GM21390 (cell line): Measurements from ENCODE around the gene FARP2.
"Not testable (repeated sequence)": the region's sequence is repeated elsewhere in the genome, so short reads cannot be mapped to it uniquely, and the experiment has no call there.

Experiments used
- ATAC-seq: cut with Tn5 transposase; IDR thresholded peaks from one replicate; pipeline ENCODE4 v1.9.1; 2021; ENCODE audit not compliant: unreplicated experiment

Gene FARP2

DNA sequence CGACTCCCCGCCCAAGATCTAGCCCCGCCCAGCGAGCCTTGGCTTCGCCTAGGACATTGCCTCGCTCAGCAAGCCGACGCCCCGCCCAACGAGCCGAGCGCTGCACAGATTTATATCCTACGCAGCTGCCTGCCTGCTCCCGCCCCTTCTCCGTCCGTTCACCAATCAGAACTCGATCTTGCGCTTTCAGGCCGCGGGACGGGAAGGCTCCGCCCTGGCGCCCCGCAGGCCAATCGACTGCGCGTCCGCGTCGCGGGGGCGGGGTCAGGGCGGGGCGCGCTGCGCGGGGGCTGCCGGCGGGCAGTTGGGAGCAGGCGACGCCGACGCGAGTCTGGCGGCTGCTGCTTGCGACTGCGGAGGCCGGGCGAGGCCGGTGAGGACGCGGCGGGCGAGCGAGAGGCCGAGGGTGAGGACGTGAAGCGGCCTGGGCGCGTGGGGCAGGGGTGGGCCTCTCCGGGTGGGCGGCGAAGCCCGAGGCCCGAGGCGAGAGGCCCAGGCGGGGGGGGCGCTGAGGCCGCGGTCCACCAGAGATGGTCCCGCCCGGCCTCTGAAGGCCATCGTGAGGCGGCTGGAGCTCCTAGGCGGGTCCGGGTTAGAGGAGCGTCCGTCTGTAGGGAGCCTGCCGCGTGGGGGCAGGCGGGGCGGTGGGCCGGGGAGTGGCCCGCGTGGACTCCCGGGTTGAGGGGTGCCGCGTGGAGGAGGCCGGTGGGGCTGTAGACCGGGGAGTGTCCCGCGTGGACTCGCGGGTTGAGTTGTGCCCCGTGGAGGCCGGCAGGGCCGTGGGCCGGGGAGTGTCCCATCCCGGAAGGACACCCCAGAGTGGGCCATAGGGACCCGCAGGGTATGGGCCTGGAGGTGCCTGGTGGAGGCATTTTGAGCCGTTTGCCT is at the start of gene FARP2:
FARP2 (plus strand) TSS at position 303 of the 888 bp plus-strand sequence. CDS start 16,823 bp downstream, outside the sequence.
- peak; percentile 73 for ATAC-seq

DNA sequence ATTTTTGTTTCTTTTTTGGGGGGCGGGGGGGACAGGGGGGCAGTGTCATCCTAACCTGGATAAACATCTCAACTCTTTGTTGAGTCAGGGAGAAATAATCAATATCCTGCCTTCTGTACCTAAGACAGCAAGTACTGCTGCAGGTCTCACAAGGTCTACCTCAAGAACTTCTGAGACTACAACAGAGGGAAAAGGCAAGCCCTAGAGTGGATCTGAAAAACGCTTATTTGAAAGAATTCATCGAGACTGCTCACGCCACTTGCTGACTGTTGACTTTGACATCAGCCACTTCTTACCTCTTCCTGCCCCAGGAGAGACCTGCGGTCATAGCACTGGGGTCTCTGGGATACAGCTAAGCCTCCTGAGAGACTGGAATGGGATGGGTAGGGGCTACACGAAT is 49.0 kb upstream of the FARP2 start:
- ATAC-seq = no peak

DNA sequence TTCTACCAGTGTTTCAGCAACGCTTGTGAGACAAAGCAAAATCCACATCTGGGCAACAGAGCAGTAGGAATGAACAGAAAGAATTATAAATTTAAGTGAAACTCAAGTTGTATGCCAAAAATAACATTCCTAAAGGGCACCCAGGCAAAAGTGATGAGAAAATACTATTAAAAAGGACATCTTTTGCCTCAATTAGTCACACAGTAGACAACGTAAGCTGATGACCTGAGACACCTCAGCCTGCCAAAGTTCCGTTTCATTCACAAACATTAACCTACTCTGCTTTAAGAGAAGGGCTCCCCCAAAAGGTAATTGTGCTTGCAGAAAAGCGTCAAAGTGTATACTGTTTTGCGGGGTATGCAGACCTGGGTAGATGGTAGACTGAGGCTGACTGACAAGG is 47.8 kb upstream of the FARP2 start:
- no peak for ATAC-seq

- no peak for ATAC-seq
These were observed 47.1 kb upstream of the FARP2 start for GRCh38 chr2:241308832-241309500.

GRCh38 chr2:241309684-241310117 is 46.4 kb upstream of the FARP2 start:
- peak; percentile 46 for ATAC-seq

- no peak for ATAC-seq
These were observed 45.0 kb upstream of the FARP2 start for GRCh38 chr2:241310917-241311566.

GRCh38 chr2:241312082-241312481 is 44.0 kb upstream of the FARP2 start:
- ATAC-seq = no peak

DNA sequence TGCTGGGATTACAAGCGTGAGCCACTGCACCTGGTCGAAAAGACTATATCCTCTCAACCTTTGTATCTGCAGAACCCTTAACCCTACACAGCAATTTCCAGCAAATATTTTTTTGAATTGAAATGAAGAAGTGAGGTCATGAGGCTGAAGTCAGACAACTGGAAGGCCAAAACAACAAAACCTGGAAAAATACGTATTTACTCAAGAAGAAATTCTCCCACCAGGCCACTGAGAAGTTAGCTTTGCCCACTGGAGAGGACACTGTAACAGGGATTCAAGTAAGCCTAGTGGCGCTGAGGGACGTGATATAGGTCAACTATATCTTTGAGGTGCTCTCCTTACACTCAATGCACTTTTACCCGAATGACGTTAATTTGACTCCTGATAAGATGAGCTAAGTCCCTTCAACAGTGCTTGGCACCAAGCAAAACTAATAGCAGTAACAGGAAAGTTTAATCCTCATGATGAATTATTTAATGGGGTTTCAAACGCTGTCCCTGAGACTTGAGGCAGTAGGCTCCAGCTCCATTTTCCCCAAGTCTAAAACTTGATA is 42.5 kb upstream of the FARP2 start:
- ATAC-seq = no peak

GRCh38 chr2:241314226-241315092 is 41.6 kb upstream of the FARP2 start:
- no peak for ATAC-seq

- ATAC-seq = peak; percentile 63
These were observed 40.8 kb upstream of the FARP2 start, which contains the start of gene HDLBP for GRCh38 chr2:241315093-241315878. HDLBP (minus strand) TSS chr2:241315672; CDS start chr2:241266869, 48,803 bp downstream.

- ATAC-seq = peak; percentile 39
These were observed 40.0 kb upstream of the FARP2 start, which contains the start of gene SEPTIN2 for GRCh38 chr2:241315879-241316631. SEPTIN2 (plus strand) TSS chr2:241315925; CDS start chr2:241324233, 8,308 bp downstream.

- no peak for ATAC-seq
These were observed 39.3 kb upstream of the FARP2 start for GRCh38 chr2:241316825-241317224.

DNA sequence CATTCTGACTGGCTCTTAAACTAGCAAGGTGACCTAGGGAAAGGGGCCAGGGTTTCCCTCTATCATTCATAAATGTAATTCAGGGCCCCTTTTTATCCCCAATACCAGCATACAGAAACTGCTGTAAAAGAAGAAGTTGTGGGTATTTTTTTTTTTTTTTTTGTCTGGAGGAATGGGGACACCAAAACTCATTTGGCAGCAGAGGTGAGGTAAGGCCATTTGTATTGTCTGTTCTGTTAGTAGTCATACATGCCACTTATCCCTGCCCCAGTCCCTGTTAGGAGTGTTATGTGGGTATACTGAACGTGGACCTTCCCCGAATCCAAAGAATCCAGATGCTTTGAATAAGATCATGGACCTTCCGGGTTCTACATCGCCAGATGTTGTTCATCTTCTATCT is 38.7 kb upstream of the FARP2 start:
- no peak for ATAC-seq

DNA sequence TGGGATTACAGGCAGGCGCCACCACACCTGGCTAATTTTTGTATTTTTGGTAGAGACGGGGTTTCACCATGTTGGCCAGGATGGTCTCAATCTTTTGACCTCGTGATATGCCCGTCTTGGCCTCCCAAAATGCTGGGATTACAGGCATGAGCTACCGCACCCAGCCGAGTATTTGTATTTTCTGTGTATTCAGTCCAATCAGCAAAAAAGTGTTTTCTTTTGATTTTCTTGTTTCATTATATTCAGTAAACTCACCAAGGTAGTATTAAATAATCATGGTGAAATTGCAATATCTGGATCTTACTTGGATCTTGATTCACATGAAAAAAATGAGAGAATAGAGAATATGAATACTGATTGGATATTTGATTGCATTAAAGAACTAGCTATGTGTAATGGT is 37.3 kb upstream of the FARP2 start:
- not testable (repeated sequence) for ATAC-seq

- no peak for ATAC-seq
These were observed 35.7 kb upstream of the FARP2 start for GRCh38 chr2:241320394-241320793.

GRCh38 chr2:241321033-241321432 is 35.1 kb upstream of the FARP2 start:
- ATAC-seq = no peak

- ATAC-seq = no peak
These were observed 34.2 kb upstream of the FARP2 start for GRCh38 chr2:241321886-241322285.

DNA sequence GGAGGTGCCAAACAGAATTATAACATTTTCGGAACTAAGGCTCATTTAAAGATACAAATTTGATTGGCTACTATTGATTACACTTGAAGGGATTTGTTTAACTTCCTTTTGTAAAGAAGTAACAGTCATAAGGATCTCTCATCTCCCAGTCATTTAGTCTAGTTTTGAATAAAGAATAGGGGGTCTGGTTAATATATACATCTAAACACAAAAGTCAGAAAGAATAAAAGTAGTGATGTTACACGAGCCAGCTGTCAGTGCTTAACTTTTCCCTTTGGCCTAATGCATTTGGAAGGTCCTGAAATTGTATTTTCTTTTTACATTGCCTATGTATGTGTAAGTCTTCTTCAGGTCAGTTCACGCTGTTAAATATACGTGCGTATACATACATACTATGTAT is 32.3 kb upstream of the FARP2 start:
- no peak for ATAC-seq

- no peak for ATAC-seq
These were observed 31.3 kb upstream of the FARP2 start for GRCh38 chr2:241324775-241325174.
